HG03565 (cell line): ENCODE data around the gene CTBP2.
"Not testable (repeated sequence)": the region's sequence is repeated elsewhere in the genome, so short reads cannot be mapped to it uniquely, and the experiment has no call there.

Source experiments
- ATAC-seq: cut with Tn5 transposase; IDR thresholded peaks from one replicate; pipeline ENCODE4 v1.9.1; 2021; ENCODE audit warnings: mild to moderate bottlenecking, moderate library complexity; ENCODE audit not compliant: unreplicated experiment

Gene CTBP2

GRCh38 chr10:125067764-125068163 is 92.6 kb downstream of the CTBP2 start:
- ATAC-seq, result no peak

GRCh38 chr10:125066764-125067450 is 93.5 kb downstream of the CTBP2 start:
- ATAC-seq, result no peak

- peak; percentile 93 for ATAC-seq
These were observed 95.5 kb downstream of the CTBP2 start for GRCh38 chr10:125064681-125065492.

- ATAC-seq, result no peak
These were observed 97.0 kb downstream of the CTBP2 start for GRCh38 chr10:125063256-125063925.

GRCh38 chr10:125062914-125063230 is 97.5 kb downstream of the CTBP2 start:
- no peak for ATAC-seq

- ATAC-seq, result no peak
These were observed 98.0 kb downstream of the CTBP2 start for GRCh38 chr10:125062227-125062913.

- ATAC-seq, result peak; percentile 21
These were observed 98.7 kb downstream of the CTBP2 start for GRCh38 chr10:125061557-125062226.

- ATAC-seq, result no peak
These were observed 99.4 kb downstream of the CTBP2 start for GRCh38 chr10:125060826-125061556.

GRCh38 chr10:125060482-125060825 is 99.9 kb downstream of the CTBP2 start:
- no peak for ATAC-seq

- no peak for ATAC-seq
These were observed 100.3 kb downstream of the CTBP2 start for GRCh38 chr10:125060026-125060425.

- not testable (repeated sequence) for ATAC-seq
These were observed 101.0 kb downstream of the CTBP2 start for GRCh38 chr10:125059348-125059747.

- ATAC-seq, result no peak
These were observed 103.0 kb downstream of the CTBP2 start for GRCh38 chr10:125057158-125058001.

GRCh38 chr10:125056161-125057132 is 103.9 kb downstream of the CTBP2 start:
- ATAC-seq, result no peak

GRCh38 chr10:125055446-125055845 is 104.9 kb downstream of the CTBP2 start:
- ATAC-seq, result no peak

- ATAC-seq, result no peak
These were observed 105.6 kb downstream of the CTBP2 start for GRCh38 chr10:125054669-125055268.

GRCh38 chr10:125054216-125054615 is 106.1 kb downstream of the CTBP2 start:
- ATAC-seq, result no peak

- no peak for ATAC-seq
These were observed 108.2 kb downstream of the CTBP2 start for GRCh38 chr10:125052146-125052545.

GRCh38 chr10:125050383-125050782 is 110.0 kb downstream of the CTBP2 start:
- no peak for ATAC-seq
